ENCODE data around the gene DNAH2. TPM values are rescaled to one million over a fixed set of nuclear protein-coding genes. Genes with fewer than 3 reads are reported as not detected.
A peak's percentile ranks its signal among the peaks of the same experiment; 100 is the strongest.

Gene DNAH2
- total and polyA plus RNA-seq, 9 of the 15 experiments (the other 6 are each of a cell fraction or from before 2014, with no cell fraction given): 0.03 TPM; not detected in 8

DNA sequence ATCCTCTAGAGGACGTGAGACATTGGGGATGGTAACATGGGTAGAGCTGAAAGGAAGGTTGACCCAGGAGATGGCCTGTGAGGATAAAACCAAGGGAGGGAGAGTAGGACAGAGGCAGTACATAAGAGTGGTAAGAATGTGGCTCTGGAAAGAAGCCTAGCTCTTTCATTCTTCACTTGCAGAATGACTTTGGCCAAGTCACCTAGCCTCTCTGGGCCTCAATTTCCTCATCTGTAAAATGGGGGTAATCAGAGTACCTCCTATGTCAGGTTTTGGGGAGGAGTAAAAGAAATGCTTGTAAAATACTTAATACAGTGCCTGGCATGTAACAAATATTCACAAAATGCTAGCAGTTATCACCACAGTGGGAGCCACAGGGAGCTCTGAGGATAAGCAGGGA, 123.3 kb downstream of the DNAH2 start (continued):
- TF ChIP-seq FOXA3 (CRISPR knock-in tag; conservative IDR thresholded peaks at IDR 0.05 in 1 of 2, IDR thresholded peaks at IDR 0.05 in 1 of 2): no peak
- TF ChIP-seq, protein P1, sequence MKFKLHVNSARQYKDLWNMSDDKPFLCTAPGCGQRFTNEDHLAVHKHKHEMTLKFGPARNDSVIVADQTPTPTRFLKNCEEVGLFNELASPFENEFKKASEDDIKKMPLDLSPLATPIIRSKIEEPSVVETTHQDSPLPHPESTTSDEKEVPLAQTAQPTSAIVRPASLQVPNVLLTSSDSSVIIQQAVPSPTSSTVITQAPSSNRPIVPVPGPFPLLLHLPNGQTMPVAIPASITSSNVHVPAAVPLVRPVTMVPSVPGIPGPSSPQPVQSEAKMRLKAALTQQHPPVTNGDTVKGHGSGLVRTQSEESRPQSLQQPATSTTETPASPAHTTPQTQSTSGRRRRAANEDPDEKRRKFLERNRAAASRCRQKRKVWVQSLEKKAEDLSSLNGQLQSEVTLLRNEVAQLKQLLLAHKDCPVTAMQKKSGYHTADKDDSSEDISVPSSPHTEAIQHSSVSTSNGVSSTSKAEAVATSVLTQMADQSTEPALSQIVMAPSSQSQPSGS (CRISPR knock-in tag; IDR thresholded peaks at IDR 0.05): no peak
- TF ChIP-seq MTF1 (CRISPR knock-in tag; IDR thresholded peaks at IDR 0.05; ENCODE audit: borderline replicate concordance): no peak
- TF ChIP-seq ZNF143 (CRISPR knock-in tag; IDR thresholded peaks at IDR 0.05): no peak
- TF ChIP-seq ZNF707 (CRISPR knock-in tag; conservative IDR thresholded peaks at IDR 0.05): no peak
- no peak for TF ChIP-seq FOXJ2 (tag; IDR thresholded peaks at IDR 0.05)
- TF ChIP-seq RNF2 (IDR thresholded peaks at IDR 0.05): no peak
- no peak for TF ChIP-seq ZNF165 (CRISPR knock-in tag; IDR thresholded peaks at IDR 0.05; ENCODE audit: borderline replicate concordance)
- no peak for TF ChIP-seq STAT5A (IDR thresholded peaks at IDR 0.05; ENCODE audit: borderline replicate concordance, low read length)
- TF ChIP-seq, protein P2, sequence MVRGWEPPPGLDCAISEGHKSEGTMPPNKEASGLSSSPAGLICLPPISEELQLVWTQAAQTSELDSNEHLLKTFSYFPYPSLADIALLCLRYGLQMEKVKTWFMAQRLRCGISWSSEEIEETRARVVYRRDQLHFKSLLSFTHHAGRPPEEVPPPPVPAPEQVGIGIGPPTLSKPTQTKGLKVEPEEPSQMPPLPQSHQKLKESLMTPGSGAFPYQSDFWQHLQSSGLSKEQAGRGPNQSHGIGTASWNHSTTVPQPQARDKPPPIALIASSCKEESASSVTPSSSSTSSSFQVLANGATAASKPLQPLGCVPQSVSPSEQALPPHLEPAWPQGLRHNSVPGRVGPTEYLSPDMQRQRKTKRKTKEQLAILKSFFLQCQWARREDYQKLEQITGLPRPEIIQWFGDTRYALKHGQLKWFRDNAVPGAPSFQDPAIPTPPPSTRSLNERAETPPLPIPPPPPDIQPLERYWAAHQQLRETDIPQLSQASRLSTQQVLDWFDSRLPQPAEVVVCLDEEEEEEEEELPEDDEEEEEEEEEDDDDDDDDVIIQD (CRISPR knock-in tag; IDR thresholded peaks at IDR 0.05): no peak
- no peak for TF ChIP-seq TCF7 (IDR thresholded peaks at IDR 0.05; ENCODE audit: borderline replicate concordance)
- 0 out of 4 replicates have a peak, but pooled peaks of 1 of the 2 experiments have one; percentile 55 for TF ChIP-seq RCOR1 (IDR thresholded peaks at IDR 0.05; ENCODE audit: borderline replicate concordance in 1 of 2, low read depth in 2 of 2, low read length in 2 of 2)
- TF ChIP-seq BMI1 (IDR thresholded peaks at IDR 0.05; ENCODE audit: low read length): no peak
- TF ChIP-seq, protein P3, sequence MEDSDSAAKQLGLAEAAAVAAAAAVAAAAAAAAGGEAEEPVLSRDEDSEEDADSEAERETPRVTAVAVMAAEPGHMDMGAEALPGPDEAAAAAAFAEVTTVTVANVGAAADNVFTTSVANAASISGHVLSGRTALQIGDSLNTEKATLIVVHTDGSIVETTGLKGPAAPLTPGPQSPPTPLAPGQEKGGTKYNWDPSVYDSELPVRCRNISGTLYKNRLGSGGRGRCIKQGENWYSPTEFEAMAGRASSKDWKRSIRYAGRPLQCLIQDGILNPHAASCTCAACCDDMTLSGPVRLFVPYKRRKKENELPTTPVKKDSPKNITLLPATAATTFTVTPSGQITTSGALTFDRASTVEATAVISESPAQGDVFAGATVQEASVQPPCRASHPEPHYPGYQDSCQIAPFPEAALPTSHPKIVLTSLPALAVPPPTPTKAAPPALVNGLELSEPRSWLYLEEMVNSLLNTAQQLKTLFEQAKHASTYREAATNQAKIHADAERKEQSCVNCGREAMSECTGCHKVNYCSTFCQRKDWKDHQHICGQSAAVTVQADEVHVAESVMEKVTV (CRISPR knock-in tag; IDR thresholded peaks at IDR 0.05): no peak
- TF ChIP-seq TEAD1 (CRISPR knock-in tag; IDR thresholded peaks at IDR 0.05): no peak

Measured in K562 (cell line).